Measurements from ENCODE around the gene SRRM5. TPM values are rescaled to one million over a fixed set of nuclear protein-coding genes. Genes with fewer than 3 reads are reported as not detected.

Gene SRRM5
- total RNA-seq, 1 donor from 2014 or later: not detected

DNA sequence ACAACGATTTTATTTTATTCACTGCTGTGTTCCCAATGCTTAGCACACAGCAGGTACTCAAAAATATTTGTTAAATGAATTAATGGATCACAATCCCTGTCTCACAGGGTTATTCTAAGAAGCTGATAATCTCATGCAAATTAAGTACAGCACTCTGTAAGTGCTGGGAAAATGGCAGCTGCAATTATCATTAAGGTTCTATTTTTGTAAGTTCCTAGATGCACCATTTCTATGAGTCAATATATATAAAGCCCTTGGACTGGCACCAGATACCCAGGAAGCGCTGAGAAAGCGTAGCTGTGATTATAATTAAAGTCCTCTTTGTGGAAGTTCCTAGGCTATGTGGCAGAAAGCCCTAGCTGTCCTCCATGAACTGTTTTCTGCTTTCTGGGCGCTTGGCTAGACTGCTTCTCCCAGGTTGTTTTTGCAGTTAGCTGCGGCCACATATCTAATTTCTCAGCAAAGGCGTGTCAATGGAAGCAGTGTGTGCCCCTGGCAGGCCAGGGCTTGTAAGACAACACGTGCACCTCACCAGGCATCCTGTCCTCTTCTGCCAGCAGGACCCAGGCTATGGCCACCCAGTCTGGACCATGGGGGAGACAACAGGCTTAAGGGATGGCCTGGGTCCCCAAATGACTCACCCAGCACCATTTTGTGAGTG, 5.2 kb upstream of the SRRM5 start:
- no peaks in the 10 kb centered on the region for H3K27me3 ChIP-seq (ENCODE audit: control insufficient read depth, insufficient read depth, low read length)
- no peak for FAIRE-seq
- peaks cover 1% of the 10 kb centered on the region for H3K36me3 ChIP-seq (ENCODE audit: control insufficient read depth, insufficient read depth, low read length)
- no peak overlapping the region for H3K4me3 ChIP-seq (ENCODE audit: low read depth, low read length)
- TF ChIP-seq, protein P1, sequence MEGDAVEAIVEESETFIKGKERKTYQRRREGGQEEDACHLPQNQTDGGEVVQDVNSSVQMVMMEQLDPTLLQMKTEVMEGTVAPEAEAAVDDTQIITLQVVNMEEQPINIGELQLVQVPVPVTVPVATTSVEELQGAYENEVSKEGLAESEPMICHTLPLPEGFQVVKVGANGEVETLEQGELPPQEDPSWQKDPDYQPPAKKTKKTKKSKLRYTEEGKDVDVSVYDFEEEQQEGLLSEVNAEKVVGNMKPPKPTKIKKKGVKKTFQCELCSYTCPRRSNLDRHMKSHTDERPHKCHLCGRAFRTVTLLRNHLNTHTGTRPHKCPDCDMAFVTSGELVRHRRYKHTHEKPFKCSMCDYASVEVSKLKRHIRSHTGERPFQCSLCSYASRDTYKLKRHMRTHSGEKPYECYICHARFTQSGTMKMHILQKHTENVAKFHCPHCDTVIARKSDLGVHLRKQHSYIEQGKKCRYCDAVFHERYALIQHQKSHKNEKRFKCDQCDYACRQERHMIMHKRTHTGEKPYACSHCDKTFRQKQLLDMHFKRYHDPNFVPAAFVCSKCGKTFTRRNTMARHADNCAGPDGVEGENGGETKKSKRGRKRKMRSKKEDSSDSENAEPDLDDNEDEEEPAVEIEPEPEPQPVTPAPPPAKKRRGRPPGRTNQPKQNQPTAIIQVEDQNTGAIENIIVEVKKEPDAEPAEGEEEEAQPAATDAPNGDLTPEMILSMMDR (IDR thresholded peaks at IDR 0.05; ENCODE audit: insufficient read depth, low read length, severe bottlenecking): no peak
- DNase-seq (ENCODE audit: low read depth): peak; percentile 67

DNA sequence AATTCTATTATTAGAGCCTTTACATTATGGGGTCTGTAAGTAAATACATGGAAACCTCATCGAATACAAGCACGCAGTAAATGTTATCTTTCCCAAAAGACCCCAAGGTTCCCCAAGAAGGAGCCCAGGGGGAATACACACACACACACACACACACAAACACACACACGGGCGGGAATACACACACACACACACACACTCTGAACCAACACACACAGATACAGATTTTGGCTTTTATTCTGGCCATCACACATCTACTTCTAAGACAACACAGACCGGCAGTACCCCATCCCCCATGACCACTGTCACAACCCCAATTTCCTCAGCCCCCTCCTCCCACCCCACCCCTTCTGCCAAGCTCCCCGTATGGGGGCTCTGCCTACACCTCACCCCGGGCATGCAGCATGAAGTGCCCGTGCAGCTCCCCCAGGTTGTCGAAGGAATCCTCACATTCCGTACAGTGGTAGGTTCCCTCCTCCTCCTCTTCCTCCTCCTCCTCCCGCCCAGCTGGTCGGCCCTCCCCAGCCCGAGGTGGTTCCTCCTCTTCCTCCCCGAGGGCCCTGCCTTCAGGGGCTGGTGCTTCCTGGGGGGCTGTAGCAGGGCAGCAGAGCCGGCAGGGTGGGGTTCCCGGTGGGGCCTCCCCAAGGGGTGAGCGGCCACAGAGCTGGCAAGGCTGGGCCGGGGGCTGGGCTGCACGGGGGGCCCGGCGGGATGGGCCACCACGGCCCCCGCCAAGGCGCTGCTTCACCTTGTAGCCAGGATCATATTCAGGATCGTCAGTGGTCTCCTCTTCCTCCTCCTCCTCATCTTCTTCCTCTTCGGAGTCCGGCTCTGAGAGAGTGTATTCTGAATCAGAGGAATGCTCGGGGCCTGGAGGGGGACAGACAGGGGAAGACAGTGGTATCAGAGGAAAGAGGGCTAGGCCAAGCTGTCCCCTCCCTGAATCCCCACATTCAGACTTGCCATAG, 4.4 kb upstream of the SRRM5 start:
- no peak for DNase-seq (ENCODE audit: low read depth)
- no peak for FAIRE-seq
- Histone ChIP-seq H3K4me3 (ENCODE audit: low read depth, low read length) (no peak overlapping the region), H3K27me3 (ENCODE audit: control insufficient read depth, insufficient read depth, low read length) (no peaks in the 10 kb centered on the region), H3K36me3 (ENCODE audit: control insufficient read depth, insufficient read depth, low read length) (peaks cover 1% of the 10 kb centered on the region)
- TF ChIP-seq, protein P1 (IDR thresholded peaks at IDR 0.05; ENCODE audit: insufficient read depth, low read length, severe bottlenecking): no peak

DNA sequence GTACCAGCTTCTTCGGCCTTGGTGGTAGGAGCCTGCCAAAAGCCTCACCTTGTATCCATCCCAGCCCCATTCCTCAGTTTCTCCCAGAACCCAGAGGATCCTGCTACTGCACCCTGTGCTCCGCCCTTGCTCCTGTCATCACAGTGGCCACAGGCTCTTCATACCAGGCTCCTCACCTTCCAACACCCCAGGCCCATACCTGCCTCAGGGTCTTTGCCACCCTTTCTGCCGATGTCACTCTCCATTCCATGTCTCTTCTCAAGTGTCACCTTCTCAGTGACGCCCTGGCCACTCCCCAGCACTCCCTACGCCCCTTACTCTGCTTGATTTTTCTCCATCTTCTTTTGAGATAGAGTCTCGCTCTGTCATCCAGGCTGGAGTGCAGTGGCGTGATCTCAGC, 2.0 kb upstream of the SRRM5 start:
- no peak for FAIRE-seq
- no peaks in the 10 kb centered on the region for H3K27me3 ChIP-seq (ENCODE audit: control insufficient read depth, insufficient read depth, low read length)

DNA sequence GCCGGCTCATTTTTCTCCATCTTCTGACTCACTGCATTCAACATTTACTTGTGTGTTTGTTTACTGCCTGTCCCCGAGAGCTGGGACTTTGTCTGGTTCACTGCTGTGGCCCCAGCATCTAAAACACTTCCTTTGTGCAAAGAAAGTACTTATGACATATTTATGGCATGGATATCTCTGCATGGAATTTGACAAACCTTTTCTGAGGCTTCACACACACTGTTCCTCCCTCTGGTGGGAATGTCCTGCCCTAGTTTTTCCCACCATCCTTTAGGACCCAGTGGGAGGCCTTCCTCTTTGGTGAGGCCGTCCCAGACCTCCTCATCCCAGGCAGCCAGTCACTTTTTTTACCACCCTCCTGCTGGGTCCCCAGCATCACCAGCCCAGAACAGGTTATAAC, 1.4 kb upstream of the SRRM5 start:
- FAIRE-seq (no peak), DNase-seq (ENCODE audit: low read depth) (no peak)
- Histone ChIP-seq H3K4me3 (ENCODE audit: low read depth, low read length) (no peak overlapping the region), H3K27me3 (ENCODE audit: control insufficient read depth, insufficient read depth, low read length) (no peaks in the 10 kb centered on the region), H3K36me3 (ENCODE audit: control insufficient read depth, insufficient read depth, low read length) (peaks cover 1% of the 10 kb centered on the region)
- TF ChIP-seq, protein P1 (IDR thresholded peaks at IDR 0.05; ENCODE audit: insufficient read depth, low read length, severe bottlenecking): no peak

More for the DNA sequence above, 2.0 kb upstream of the SRRM5 start:
- DNase-seq (ENCODE audit: low read depth): no peak
- peaks cover 1% of the 10 kb centered on the region for H3K36me3 ChIP-seq (ENCODE audit: control insufficient read depth, insufficient read depth, low read length)
- TF ChIP-seq, protein P1 (IDR thresholded peaks at IDR 0.05; ENCODE audit: insufficient read depth, low read length, severe bottlenecking): no peak
- H3K4me3 ChIP-seq (ENCODE audit: low read depth, low read length): no peak overlapping the region

DNA sequence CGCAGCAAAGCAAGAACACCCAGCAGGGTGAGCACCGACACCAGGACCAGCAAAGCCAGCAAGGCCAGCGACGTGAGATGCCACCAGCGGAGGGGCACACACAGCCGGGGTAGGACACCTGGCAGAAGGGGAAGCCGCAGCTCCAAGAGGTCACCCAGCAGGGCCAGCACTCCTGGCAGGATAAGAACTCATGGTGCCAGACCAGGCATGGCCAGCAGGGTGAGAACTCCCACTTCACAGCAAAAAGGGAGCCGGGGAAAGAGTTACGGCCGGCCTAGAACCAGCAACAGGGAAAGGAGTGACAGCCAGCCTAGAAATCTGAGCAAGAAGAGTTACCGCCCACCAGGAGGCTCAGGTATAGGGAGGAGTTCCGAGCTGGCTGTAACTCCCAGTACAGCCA, 486 bp downstream of the SRRM5 start:
- TF ChIP-seq, protein P1 (IDR thresholded peaks at IDR 0.05; ENCODE audit: insufficient read depth, low read length, severe bottlenecking): no peak
- Histone ChIP-seq H3K36me3 (ENCODE audit: control insufficient read depth, insufficient read depth, low read length) (peaks cover 1% of the 10 kb centered on the region), H3K27me3 (ENCODE audit: control insufficient read depth, insufficient read depth, low read length) (no peaks in the 10 kb centered on the region), H3K4me3 (ENCODE audit: low read depth, low read length) (no peak overlapping the region)
- DNase-seq (ENCODE audit: low read depth) (no peak), FAIRE-seq (no peak)
